HG02763 (cell line): ENCODE measurements around the gene GTF2H2.
"Not testable (repeated sequence)": the region's sequence is repeated elsewhere in the genome, so short reads cannot be mapped to it uniquely, and the experiment has no call there.

Experiments
- ATAC-seq: cut with Tn5 transposase; IDR thresholded peaks from one replicate; pipeline ENCODE4 v1.9.1; 2021; ENCODE audit warnings: mild to moderate bottlenecking, moderate library complexity; ENCODE audit not compliant: unreplicated experiment

GTF2H2 gene

GRCh38 chr5:71014176-71014575 is 53.3 kb downstream of the GTF2H2 start:
- no peak for ATAC-seq

DNA sequence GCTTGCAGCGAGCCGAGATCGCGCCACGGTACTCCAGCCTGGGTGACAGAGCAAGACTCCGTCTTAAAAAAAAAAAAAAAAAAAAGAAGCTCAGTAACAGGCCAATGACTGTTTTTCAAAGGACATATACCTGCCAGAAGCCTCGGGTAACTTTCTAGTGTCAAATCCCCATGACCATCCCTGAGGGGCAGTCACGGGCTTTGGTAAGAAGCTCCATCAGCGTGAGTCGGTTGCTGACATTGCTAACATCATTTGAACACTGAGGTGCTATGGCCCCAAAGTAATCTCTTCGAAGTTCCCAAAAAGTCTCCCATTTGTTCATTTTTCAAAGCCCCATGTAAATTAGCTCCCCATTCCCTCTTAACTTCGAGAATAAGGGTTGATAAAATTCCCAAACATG is 53.9 kb downstream of the GTF2H2 start:
- ATAC-seq: no peak

GRCh38 chr5:71011194-71011792 is 56.2 kb downstream of the GTF2H2 start:
- ATAC-seq: no peak

GRCh38 chr5:71006983-71007382 is 60.5 kb downstream of the GTF2H2 start:
- ATAC-seq: not testable (repeated sequence)
